HEK293 (cell line): ENCODE results near the gene FXYD3.

Experiments
- GLIS1 ChIP-seq: fragments of 450-650 bp; formaldehyde crosslinking; IDR thresholded peaks from 2 replicates; pipeline ENCODE4 v1.5.1; 2016; ENCODE audit warnings: missing biosample characterization, missing genetic modification characterization
- HOXC10 ChIP-seq: sonication (generic); formaldehyde crosslinking; IDR thresholded peaks from 2 replicates; pipeline ENCODE4 v1.8.1; 2023; ENCODE audit warnings: mild to moderate bottlenecking, missing genetic modification reagents
- KLF1 ChIP-seq: fragments of 450-650 bp; formaldehyde crosslinking; IDR thresholded peaks from 2 replicates; pipeline ENCODE4 v1.5.1; 2016; ENCODE audit warnings: missing biosample characterization, missing genetic modification characterization
- KLF8 ChIP-seq: fragments of 450-650 bp; formaldehyde crosslinking; IDR thresholded peaks from 2 replicates; pipeline ENCODE4 v1.5.1; 2016; ENCODE audit warnings: missing biosample characterization, missing genetic modification characterization
- SALL2 ChIP-seq: fragments of 450-650 bp; formaldehyde crosslinking; IDR thresholded peaks from 2 replicates; pipeline ENCODE4 v1.5.0; 2017; ENCODE audit warnings: missing biosample characterization, mild to moderate bottlenecking, missing genetic modification characterization, borderline replicate concordance
- ZBTB21 ChIP-seq: fragments of 450-650 bp; formaldehyde crosslinking; IDR thresholded peaks from 2 replicates; pipeline ENCODE4 v1.5.1; 2017; ENCODE audit warnings: missing biosample characterization, missing genetic modification characterization
- ZBTB48 ChIP-seq: fragments of 450-650 bp; formaldehyde crosslinking; IDR thresholded peaks from 2 replicates; pipeline ENCODE4 v1.5.1; 2016; ENCODE audit warnings: missing biosample characterization, missing genetic modification characterization
- ZEB2 ChIP-seq: fragments of 450-650 bp; formaldehyde crosslinking; IDR thresholded peaks from 2 replicates; pipeline ENCODE4 v1.5.1; 2016; ENCODE audit warnings: missing biosample characterization, missing genetic modification characterization
- ZFHX2 ChIP-seq: fragments of 450-650 bp; formaldehyde crosslinking; conservative IDR thresholded peaks from 2 replicates; pipeline ENCODE4 v1.5.1; 2016; ENCODE audit warnings: missing biosample characterization, missing genetic modification characterization
- ZIC2 ChIP-seq: fragments of 450-650 bp; formaldehyde crosslinking; IDR thresholded peaks from 2 replicates; pipeline ENCODE4 v1.5.1; 2016; ENCODE audit warnings: missing biosample characterization, missing genetic modification characterization
- ZNF146 ChIP-seq: fragments of 450-650 bp; formaldehyde crosslinking; IDR thresholded peaks from 2 replicates; pipeline ENCODE4 v1.5.1; 2016; ENCODE audit warnings: missing biosample characterization, missing genetic modification characterization
- ZNF266 ChIP-seq: fragments of 450-650 bp; formaldehyde crosslinking; IDR thresholded peaks from 2 replicates; pipeline ENCODE4 v1.5.1; 2016; ENCODE audit warnings: missing biosample characterization, missing genetic modification characterization, low read depth
- ZNF311 ChIP-seq: fragments of 450-650 bp; formaldehyde crosslinking; IDR thresholded peaks from 2 replicates; pipeline ENCODE4 v1.5.1; 2017; ENCODE audit warnings: missing biosample characterization, missing genetic modification characterization, borderline replicate concordance
- ZNF366 ChIP-seq: fragments of 450-650 bp; formaldehyde crosslinking; conservative IDR thresholded peaks from 2 replicates; pipeline ENCODE4 v1.5.1; 2016; ENCODE audit warnings: missing biosample characterization, missing genetic modification characterization
- ZNF391 ChIP-seq: fragments of 450-650 bp; formaldehyde crosslinking; IDR thresholded peaks from 2 replicates; pipeline ENCODE4 v1.5.1; 2016; ENCODE audit warnings: low read depth, missing biosample characterization, missing genetic modification characterization, borderline replicate concordance
- ZNF670 ChIP-seq: fragments of 450-650 bp; formaldehyde crosslinking; IDR thresholded peaks from 2 replicates; pipeline ENCODE4 v1.5.1; 2016; ENCODE audit warnings: missing biosample characterization, missing genetic modification characterization, low read depth
- ZNF692 ChIP-seq: fragments of 450-650 bp; formaldehyde crosslinking; IDR thresholded peaks from 2 replicates; pipeline ENCODE4 v1.5.1; 2016; ENCODE audit warnings: missing biosample characterization, missing genetic modification characterization
- ZNF768 ChIP-seq: fragments of 450-650 bp; formaldehyde crosslinking; IDR thresholded peaks from 2 replicates; pipeline ENCODE4 v1.5.1; 2018; ENCODE audit warnings: missing biosample characterization, mild to moderate bottlenecking, missing genetic modification characterization
- ZNF791 ChIP-seq: fragments of 450-650 bp; formaldehyde crosslinking; IDR thresholded peaks from 2 replicates; pipeline ENCODE4 v1.5.1; 2016; ENCODE audit warnings: missing biosample characterization, missing genetic modification characterization
- ZNF792 ChIP-seq: fragments of 450-650 bp; formaldehyde crosslinking; IDR thresholded peaks from 2 replicates; pipeline ENCODE4 v1.5.1; 2016; ENCODE audit warnings: missing biosample characterization, missing genetic modification characterization
- ZNF830 ChIP-seq: fragments of 450-650 bp; IDR thresholded peaks from 2 replicates; pipeline ENCODE4 v1.5.0; 2018; ENCODE audit warnings: missing biosample characterization, missing genetic modification characterization, low read depth, mild to moderate bottlenecking, moderate library complexity
- ZSCAN16 ChIP-seq: fragments of 450-650 bp; formaldehyde crosslinking; IDR thresholded peaks from 2 replicates; pipeline ENCODE4 v1.5.1; 2016; ENCODE audit warnings: missing biosample characterization, missing genetic modification characterization
- ZSCAN23 ChIP-seq: fragments of 450-650 bp; formaldehyde crosslinking; IDR thresholded peaks from 2 replicates; pipeline ENCODE4 v1.5.1; 2016; ENCODE audit warnings: missing biosample characterization, missing genetic modification characterization
- ZXDB ChIP-seq: fragments of 450-650 bp; formaldehyde crosslinking; IDR thresholded peaks from 2 replicates; pipeline ENCODE4 v1.5.1; 2016; ENCODE audit warnings: missing biosample characterization, missing genetic modification characterization
- TF ChIP-seq, protein P1 (sequence below): fragments of 450-650 bp; formaldehyde crosslinking; IDR thresholded peaks from 2 replicates; pipeline ENCODE4 v1.5.1; 2016; ENCODE audit warnings: missing biosample characterization, missing genetic modification characterization
- TF ChIP-seq, protein P2 (sequence below): fragments of 450-650 bp; formaldehyde crosslinking; IDR thresholded peaks from 2 replicates; pipeline ENCODE4 v1.5.1; 2017; ENCODE audit warnings: missing biosample characterization, missing genetic modification characterization
- TF ChIP-seq, protein P3 (sequence below): fragments of 450-650 bp; formaldehyde crosslinking; IDR thresholded peaks from 2 replicates; pipeline ENCODE4 v1.5.1; 2016; ENCODE audit warnings: missing biosample characterization, missing genetic modification characterization
- TF ChIP-seq, protein P4 (sequence below): fragments of 450-650 bp; IDR thresholded peaks from 2 replicates; pipeline ENCODE4 v1.5.1; 2018; ENCODE audit warnings: missing biosample characterization, missing genetic modification characterization
- TF ChIP-seq, protein P5 (sequence below): IDR thresholded peaks from 2 replicates; pipeline ENCODE4 v1.6.1; 2011; ENCODE audit warnings: mild to moderate bottlenecking, low read depth, low read length, borderline replicate concordance
- TF ChIP-seq, protein P6 (sequence below): fragments of 450-650 bp; formaldehyde crosslinking; IDR thresholded peaks from 2 replicates; pipeline ENCODE4 v1.5.1; 2017; ENCODE audit warnings: missing biosample characterization, missing genetic modification characterization

FXYD3 gene

GRCh38 chr19:35142606-35143230, 27.1 kb downstream of the FXYD3 start (continued):
- TF ChIP-seq, protein P1, sequence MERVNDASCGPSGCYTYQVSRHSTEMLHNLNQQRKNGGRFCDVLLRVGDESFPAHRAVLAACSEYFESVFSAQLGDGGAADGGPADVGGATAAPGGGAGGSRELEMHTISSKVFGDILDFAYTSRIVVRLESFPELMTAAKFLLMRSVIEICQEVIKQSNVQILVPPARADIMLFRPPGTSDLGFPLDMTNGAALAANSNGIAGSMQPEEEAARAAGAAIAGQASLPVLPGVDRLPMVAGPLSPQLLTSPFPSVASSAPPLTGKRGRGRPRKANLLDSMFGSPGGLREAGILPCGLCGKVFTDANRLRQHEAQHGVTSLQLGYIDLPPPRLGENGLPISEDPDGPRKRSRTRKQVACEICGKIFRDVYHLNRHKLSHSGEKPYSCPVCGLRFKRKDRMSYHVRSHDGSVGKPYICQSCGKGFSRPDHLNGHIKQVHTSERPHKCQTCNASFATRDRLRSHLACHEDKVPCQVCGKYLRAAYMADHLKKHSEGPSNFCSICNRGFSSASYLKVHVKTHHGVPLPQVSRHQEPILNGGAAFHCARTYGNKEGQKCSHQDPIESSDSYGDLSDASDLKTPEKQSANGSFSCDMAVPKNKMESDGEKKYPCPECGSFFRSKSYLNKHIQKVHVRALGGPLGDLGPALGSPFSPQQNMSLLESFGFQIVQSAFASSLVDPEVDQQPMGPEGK (tag by site-specific recombination) = peak; percentile 93
- no peak for TF ChIP-seq ZSCAN16 (tag by site-specific recombination)
- 0 out of 2 replicates have a peak, but pooled peaks have one; percentile 23 for TF ChIP-seq ZNF146 (tag by site-specific recombination)
- peak; percentile 97 for TF ChIP-seq ZNF692 (tag by site-specific recombination)
- peak; percentile 88 for TF ChIP-seq ZEB2 (tag by site-specific recombination)
- 0 out of 2 replicates have a peak, but pooled peaks have one; percentile 16 for TF ChIP-seq ZBTB21 (tag by site-specific recombination)
- peak; percentile 79 for TF ChIP-seq KLF8
- no peak for TF ChIP-seq ZNF792 (tag by site-specific recombination)
- TF ChIP-seq, protein P2, sequence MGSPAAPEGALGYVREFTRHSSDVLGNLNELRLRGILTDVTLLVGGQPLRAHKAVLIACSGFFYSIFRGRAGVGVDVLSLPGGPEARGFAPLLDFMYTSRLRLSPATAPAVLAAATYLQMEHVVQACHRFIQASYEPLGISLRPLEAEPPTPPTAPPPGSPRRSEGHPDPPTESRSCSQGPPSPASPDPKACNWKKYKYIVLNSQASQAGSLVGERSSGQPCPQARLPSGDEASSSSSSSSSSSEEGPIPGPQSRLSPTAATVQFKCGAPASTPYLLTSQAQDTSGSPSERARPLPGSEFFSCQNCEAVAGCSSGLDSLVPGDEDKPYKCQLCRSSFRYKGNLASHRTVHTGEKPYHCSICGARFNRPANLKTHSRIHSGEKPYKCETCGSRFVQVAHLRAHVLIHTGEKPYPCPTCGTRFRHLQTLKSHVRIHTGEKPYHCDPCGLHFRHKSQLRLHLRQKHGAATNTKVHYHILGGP (tag by site-specific recombination) = no peak
- no peak for TF ChIP-seq HOXC10 (CRISPR knock-in tag)
- peak; percentile 47; the same call in 1 of the 2 replicates for TF ChIP-seq GLIS1 (tag by site-specific recombination)
- no peak for TF ChIP-seq ZNF830 (tag by site-specific recombination)
- TF ChIP-seq ZBTB48 = peak; percentile 71
- no peak for TF ChIP-seq ZXDB (tag by site-specific recombination)
- TF ChIP-seq KLF1 (tag by site-specific recombination) = peak; percentile 89
- no peak for TF ChIP-seq ZNF791 (tag by site-specific recombination)
- TF ChIP-seq, protein P3, sequence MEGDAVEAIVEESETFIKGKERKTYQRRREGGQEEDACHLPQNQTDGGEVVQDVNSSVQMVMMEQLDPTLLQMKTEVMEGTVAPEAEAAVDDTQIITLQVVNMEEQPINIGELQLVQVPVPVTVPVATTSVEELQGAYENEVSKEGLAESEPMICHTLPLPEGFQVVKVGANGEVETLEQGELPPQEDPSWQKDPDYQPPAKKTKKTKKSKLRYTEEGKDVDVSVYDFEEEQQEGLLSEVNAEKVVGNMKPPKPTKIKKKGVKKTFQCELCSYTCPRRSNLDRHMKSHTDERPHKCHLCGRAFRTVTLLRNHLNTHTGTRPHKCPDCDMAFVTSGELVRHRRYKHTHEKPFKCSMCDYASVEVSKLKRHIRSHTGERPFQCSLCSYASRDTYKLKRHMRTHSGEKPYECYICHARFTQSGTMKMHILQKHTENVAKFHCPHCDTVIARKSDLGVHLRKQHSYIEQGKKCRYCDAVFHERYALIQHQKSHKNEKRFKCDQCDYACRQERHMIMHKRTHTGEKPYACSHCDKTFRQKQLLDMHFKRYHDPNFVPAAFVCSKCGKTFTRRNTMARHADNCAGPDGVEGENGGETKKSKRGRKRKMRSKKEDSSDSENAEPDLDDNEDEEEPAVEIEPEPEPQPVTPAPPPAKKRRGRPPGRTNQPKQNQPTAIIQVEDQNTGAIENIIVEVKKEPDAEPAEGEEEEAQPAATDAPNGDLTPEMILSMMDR (tag by site-specific recombination) = peak; percentile 40; the same call in 1 of the 2 replicates
- TF ChIP-seq, protein P4, sequence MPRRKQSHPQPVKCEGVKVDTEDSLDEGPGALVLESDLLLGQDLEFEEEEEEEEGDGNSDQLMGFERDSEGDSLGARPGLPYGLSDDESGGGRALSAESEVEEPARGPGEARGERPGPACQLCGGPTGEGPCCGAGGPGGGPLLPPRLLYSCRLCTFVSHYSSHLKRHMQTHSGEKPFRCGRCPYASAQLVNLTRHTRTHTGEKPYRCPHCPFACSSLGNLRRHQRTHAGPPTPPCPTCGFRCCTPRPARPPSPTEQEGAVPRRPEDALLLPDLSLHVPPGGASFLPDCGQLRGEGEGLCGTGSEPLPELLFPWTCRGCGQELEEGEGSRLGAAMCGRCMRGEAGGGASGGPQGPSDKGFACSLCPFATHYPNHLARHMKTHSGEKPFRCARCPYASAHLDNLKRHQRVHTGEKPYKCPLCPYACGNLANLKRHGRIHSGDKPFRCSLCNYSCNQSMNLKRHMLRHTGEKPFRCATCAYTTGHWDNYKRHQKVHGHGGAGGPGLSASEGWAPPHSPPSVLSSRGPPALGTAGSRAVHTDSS = peak; percentile 45; the same call in 1 of the 2 replicates
- no peak for TF ChIP-seq ZNF768 (tag by site-specific recombination)
- peak; percentile 46; the same call in 1 of the 2 replicates for TF ChIP-seq SALL2 (tag by site-specific recombination)
- peak; percentile 97 for TF ChIP-seq ZFHX2 (tag by site-specific recombination)
- 0 out of 2 replicates have a peak, but pooled peaks have one; percentile 24 for TF ChIP-seq ZSCAN23
- TF ChIP-seq, protein P5, sequence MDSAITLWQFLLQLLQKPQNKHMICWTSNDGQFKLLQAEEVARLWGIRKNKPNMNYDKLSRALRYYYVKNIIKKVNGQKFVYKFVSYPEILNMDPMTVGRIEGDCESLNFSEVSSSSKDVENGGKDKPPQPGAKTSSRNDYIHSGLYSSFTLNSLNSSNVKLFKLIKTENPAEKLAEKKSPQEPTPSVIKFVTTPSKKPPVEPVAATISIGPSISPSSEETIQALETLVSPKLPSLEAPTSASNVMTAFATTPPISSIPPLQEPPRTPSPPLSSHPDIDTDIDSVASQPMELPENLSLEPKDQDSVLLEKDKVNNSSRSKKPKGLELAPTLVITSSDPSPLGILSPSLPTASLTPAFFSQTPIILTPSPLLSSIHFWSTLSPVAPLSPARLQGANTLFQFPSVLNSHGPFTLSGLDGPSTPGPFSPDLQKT = no peak
- 0 out of 2 replicates have a peak, but pooled peaks have one; percentile 22 for TF ChIP-seq ZIC2
- TF ChIP-seq ZNF266 (tag by site-specific recombination) = peak; percentile 58; the same call in 1 of the 2 replicates
- TF ChIP-seq ZNF366 (tag by site-specific recombination) = peak; percentile 93
- TF ChIP-seq, protein P6, sequence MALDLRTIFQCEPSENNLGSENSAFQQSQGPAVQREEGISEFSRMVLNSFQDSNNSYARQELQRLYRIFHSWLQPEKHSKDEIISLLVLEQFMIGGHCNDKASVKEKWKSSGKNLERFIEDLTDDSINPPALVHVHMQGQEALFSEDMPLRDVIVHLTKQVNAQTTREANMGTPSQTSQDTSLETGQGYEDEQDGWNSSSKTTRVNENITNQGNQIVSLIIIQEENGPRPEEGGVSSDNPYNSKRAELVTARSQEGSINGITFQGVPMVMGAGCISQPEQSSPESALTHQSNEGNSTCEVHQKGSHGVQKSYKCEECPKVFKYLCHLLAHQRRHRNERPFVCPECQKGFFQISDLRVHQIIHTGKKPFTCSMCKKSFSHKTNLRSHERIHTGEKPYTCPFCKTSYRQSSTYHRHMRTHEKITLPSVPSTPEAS (tag by site-specific recombination) = no peak
- no peak for TF ChIP-seq ZNF311 (tag by site-specific recombination)
- TF ChIP-seq ZNF391 (tag by site-specific recombination) = peak; percentile 59; the same call in 1 of the 2 replicates
- TF ChIP-seq ZNF670 = no peak
